DND-41 (cell line): ENCODE results near the gene CWC15.

Experiments
- ATAC-seq: fragments of 200-7000 bp; cut with Tn5 transposase; 3 replicates; pipeline ENCODE4 v1.9.1; 2021; ENCODE audit warnings: low read depth; ENCODE audit not compliant: insufficient read depth
- DNase-seq: peaks from one replicate; pipeline ENCODE4 v3.0.0-alpha.2; 2020
- H2AFZ ChIP-seq: 2 replicates; pipeline ENCODE4 v1.6.0; 2012; ENCODE audit warnings: low read depth, low read length
- H3K27ac ChIP-seq: 2 replicates; pipeline ENCODE4 v1.5.1; 2012; ENCODE audit warnings: low read length, inconsistent platforms
- H3K27me3 ChIP-seq: fragments of 200-600 bp; sonication (generic); 2 replicates; pipeline ENCODE4 v1.6.0; 2012; ENCODE audit warnings: low read length, mild to moderate bottlenecking, inconsistent platforms; ENCODE audit not compliant: insufficient read depth, poor library complexity
- H3K36me3 ChIP-seq: 2 replicates; pipeline ENCODE4 v1.5.1; 2012; ENCODE audit warnings: low read length, inconsistent platforms; ENCODE audit not compliant: insufficient read depth
- H3K4me1 ChIP-seq: 2 replicates; pipeline ENCODE4 v1.5.1; 2012; ENCODE audit warnings: mild to moderate bottlenecking, low read length; ENCODE audit not compliant: insufficient read depth
- H3K4me2 ChIP-seq: 2 replicates; pipeline ENCODE4 v1.6.0; 2012; ENCODE audit warnings: mild to moderate bottlenecking, moderate library complexity, low read length, inconsistent platforms; ENCODE audit not compliant: insufficient read depth
- H3K4me3 ChIP-seq, 2 experiments: fragments of 200-600 bp in 1 of 2; shearing (Covaris generic) in 1 of 2; 2 replicates each; pipeline ENCODE4 v1.5.1; 2012 to 2016; ENCODE audit warnings: inconsistent platforms in 2 of 2, low read length in 2 of 2, mild to moderate bottlenecking in 2 of 2, low read depth in 1 of 2, moderate library complexity in 1 of 2
- H3K79me2 ChIP-seq: 2 replicates; pipeline ENCODE4 v1.6.0; 2012; ENCODE audit warnings: low read length, inconsistent platforms; ENCODE audit not compliant: insufficient read depth
- H3K9ac ChIP-seq: 2 replicates; pipeline ENCODE4 v1.6.0; 2012; ENCODE audit warnings: low read depth, mild to moderate bottlenecking, inconsistent platforms, low read length, moderate library complexity
- H3K9me3 ChIP-seq: 2 replicates; pipeline ENCODE4 v1.5.1; 2012; ENCODE audit warnings: low read length, moderate library complexity, mild to moderate bottlenecking, inconsistent platforms; ENCODE audit not compliant: insufficient read depth, severe bottlenecking
- H4K20me1 ChIP-seq: 2 replicates; pipeline ENCODE4 v1.6.0; 2012; ENCODE audit warnings: low read length; ENCODE audit not compliant: insufficient read depth
- EZH2 ChIP-seq: IDR thresholded peaks from 3 replicates; pipeline ENCODE4 v1.6.1; 2012; ENCODE audit warnings: borderline replicate concordance, low read depth, mild to moderate bottlenecking, moderate library complexity, low read length, inconsistent platforms; ENCODE audit not compliant: severe bottlenecking
- TF ChIP-seq, protein P1 (sequence below): IDR thresholded peaks from 2 replicates; pipeline ENCODE4 v1.5.1; 2012; ENCODE audit warnings: borderline replicate concordance, low read length, moderate library complexity, mild to moderate bottlenecking; ENCODE audit not compliant: poor library complexity, severe bottlenecking; ENCODE audit errors: extremely low read depth

Gene CWC15

DNA sequence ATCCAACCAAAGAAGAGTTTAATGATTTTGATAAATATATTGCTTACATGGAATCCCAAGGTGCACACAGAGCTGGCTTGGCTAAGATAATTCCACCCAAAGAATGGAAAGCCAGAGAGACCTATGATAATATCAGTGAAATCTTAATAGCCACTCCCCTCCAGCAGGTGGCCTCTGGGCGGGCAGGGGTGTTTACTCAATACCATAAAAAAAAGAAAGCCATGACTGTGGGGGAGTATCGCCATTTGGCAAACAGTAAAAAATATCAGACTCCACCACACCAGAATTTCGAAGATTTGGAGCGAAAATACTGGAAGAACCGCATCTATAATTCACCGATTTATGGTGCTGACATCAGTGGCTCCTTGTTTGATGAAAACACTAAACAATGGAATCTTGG lies 24.1 kb upstream of the CWC15 start:
- no peak for ATAC-seq

DNA sequence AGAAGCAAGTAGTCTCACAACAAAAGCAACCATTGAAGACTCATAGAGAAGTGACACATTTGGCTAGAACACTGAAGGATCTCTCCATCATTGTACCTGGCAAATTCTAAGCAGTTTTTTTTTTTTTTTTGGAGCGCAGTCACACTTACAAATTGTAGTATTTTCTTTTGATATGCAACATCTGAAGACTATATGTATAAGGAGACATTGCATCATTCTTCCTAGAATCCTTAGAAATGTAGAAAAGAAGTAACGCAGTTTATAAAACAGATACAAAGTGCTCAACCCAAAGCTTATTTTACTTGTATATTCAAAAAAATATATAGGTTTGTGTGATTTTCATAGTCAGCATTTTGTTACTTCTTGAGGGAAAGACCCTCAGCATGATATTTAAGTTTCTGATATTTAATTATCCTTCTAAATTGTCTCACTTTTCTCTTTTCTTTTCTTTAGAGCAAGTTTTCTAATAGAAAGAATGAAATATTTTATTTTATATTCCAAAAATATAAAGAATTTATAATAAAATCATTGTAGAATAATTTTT lies 20.1 kb upstream of the CWC15 start:
- H3K9ac ChIP-seq = no peak overlapping the region
- no peaks in the 10 kb centered on the region for H3K4me1 ChIP-seq
- H3K27me3 ChIP-seq = no peaks in the 10 kb centered on the region
- no peak overlapping the region for H3K4me3 ChIP-seq
- H3K27ac ChIP-seq = no peak overlapping the region
- no peaks in the 10 kb centered on the region for H4K20me1 ChIP-seq
- TF ChIP-seq, protein P1, sequence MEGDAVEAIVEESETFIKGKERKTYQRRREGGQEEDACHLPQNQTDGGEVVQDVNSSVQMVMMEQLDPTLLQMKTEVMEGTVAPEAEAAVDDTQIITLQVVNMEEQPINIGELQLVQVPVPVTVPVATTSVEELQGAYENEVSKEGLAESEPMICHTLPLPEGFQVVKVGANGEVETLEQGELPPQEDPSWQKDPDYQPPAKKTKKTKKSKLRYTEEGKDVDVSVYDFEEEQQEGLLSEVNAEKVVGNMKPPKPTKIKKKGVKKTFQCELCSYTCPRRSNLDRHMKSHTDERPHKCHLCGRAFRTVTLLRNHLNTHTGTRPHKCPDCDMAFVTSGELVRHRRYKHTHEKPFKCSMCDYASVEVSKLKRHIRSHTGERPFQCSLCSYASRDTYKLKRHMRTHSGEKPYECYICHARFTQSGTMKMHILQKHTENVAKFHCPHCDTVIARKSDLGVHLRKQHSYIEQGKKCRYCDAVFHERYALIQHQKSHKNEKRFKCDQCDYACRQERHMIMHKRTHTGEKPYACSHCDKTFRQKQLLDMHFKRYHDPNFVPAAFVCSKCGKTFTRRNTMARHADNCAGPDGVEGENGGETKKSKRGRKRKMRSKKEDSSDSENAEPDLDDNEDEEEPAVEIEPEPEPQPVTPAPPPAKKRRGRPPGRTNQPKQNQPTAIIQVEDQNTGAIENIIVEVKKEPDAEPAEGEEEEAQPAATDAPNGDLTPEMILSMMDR = no peak
- TF ChIP-seq EZH2 = no peak
- H3K4me2 ChIP-seq = no peak overlapping the region
- no peak for DNase-seq
- ATAC-seq = no peak
- H3K9me3 ChIP-seq = no peaks in the 10 kb centered on the region
- no peak overlapping the region for H2AFZ ChIP-seq
- H3K79me2 ChIP-seq = no peaks in the 10 kb centered on the region
- H3K36me3 ChIP-seq = no peaks in the 10 kb centered on the region

More for the DNA sequence above, 24.1 kb upstream of the CWC15 start:
- H3K4me1 ChIP-seq = no peaks in the 10 kb centered on the region
- H2AFZ ChIP-seq = no peak overlapping the region
- H3K27me3 ChIP-seq = no peaks in the 10 kb centered on the region
- H4K20me1 ChIP-seq = no peaks in the 10 kb centered on the region
- H3K27ac ChIP-seq = no peak overlapping the region
- H3K4me2 ChIP-seq = no peak overlapping the region
- no peaks in the 10 kb centered on the region for H3K9me3 ChIP-seq
- no peaks in the 10 kb centered on the region for H3K79me2 ChIP-seq
- H3K9ac ChIP-seq = no peak overlapping the region
- no peak overlapping the region for H3K4me3 ChIP-seq
- no peak for TF ChIP-seq EZH2
- TF ChIP-seq, protein P1 = no peak
- DNase-seq = no peak
- no peaks in the 10 kb centered on the region for H3K36me3 ChIP-seq

DNA sequence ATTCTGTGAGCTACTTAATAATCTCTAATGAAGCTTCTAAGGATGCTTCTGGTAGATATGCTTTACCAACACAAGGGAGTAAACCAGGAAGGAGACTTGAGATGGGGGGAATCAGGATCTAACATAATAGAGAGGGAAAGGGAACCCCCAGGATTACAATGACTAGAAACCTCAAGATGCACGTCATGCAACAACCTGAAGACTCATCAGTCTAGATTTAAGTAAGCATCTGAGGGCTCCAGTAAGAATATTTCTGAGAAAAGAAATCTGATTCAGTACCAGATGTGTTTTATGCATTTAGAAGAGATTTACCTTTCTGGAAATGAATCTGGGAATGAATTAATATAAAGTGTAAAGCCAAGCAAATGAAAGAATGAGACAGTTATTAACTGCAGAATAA lies 15.4 kb upstream of the CWC15 start:
- Histone ChIP-seq H3K4me2 (no peak overlapping the region), H3K36me3 (no peaks in the 10 kb centered on the region), H3K4me1 (no peaks in the 10 kb centered on the region), H3K27me3 (no peaks in the 10 kb centered on the region), H3K9me3 (no peaks in the 10 kb centered on the region), H2AFZ (no peak overlapping the region), H3K27ac (no peak overlapping the region), H3K9ac (no peak overlapping the region), H3K79me2 (no peaks in the 10 kb centered on the region), H3K4me3 (no peak overlapping the region), H4K20me1 (no peaks in the 10 kb centered on the region)
- DNase-seq (no peak), ATAC-seq (no peak)
- TF ChIP-seq, protein P1 = no peak
- TF ChIP-seq EZH2 = no peak

DNA sequence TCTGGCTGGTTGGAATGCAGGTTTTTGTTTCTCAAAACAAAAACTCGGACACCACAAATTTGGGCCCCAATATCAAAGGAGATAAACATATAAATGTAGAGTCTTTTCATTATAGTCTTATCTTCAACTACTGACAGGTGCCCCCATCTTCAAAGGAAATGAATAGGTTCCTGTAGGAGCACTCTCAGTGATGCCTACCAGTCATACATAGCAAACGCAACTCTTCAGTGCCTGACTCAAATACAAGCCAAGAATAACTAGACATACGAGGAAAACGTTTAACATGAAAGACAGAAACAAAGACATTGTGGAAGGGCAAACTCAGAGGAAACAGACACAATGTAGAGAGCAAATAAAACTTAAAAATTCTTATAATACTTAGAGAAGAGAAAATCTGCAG lies 14.0 kb upstream of the CWC15 start:
- ATAC-seq = no peak
- no peak for TF ChIP-seq EZH2
- TF ChIP-seq, protein P1 = no peak
- H3K4me1 ChIP-seq = no peaks in the 10 kb centered on the region

More for the DNA sequence above, 14.0 kb upstream of the CWC15 start:
- Histone ChIP-seq H3K4me2 (no peak overlapping the region), H3K9me3 (no peaks in the 10 kb centered on the region), H3K79me2 (no peaks in the 10 kb centered on the region), H4K20me1 (no peaks in the 10 kb centered on the region), H3K27ac (no peak overlapping the region), H3K36me3 (no peaks in the 10 kb centered on the region), H2AFZ (no peak overlapping the region), H3K4me3 (no peak overlapping the region), H3K9ac (no peak overlapping the region), H3K27me3 (no peaks in the 10 kb centered on the region)
- DNase-seq = no peak
